HT-29 (cell line): ENCODE data around the gene NFATC1. TPM values are rescaled to one million over a fixed set of nuclear protein-coding genes. Genes with fewer than 3 reads are reported as not detected.

Source experiments
- DNase-seq: peaks from one replicate; pipeline ENCODE4 v3.0.0-alpha.2; 2015; ENCODE audit warnings: low spot score
- total RNA-seq: library from RNA; depleted of rRNA; stranded (reverse); fragments of >200 nt; shearing (Covaris generic); gene quantifications from 2 replicates; pipeline ENCODE4 v1.2.3, GENCODE V29; 2014

The NFATC1 gene
- total RNA-seq, 1 experiment from 2014 or later: not detected

DNA sequence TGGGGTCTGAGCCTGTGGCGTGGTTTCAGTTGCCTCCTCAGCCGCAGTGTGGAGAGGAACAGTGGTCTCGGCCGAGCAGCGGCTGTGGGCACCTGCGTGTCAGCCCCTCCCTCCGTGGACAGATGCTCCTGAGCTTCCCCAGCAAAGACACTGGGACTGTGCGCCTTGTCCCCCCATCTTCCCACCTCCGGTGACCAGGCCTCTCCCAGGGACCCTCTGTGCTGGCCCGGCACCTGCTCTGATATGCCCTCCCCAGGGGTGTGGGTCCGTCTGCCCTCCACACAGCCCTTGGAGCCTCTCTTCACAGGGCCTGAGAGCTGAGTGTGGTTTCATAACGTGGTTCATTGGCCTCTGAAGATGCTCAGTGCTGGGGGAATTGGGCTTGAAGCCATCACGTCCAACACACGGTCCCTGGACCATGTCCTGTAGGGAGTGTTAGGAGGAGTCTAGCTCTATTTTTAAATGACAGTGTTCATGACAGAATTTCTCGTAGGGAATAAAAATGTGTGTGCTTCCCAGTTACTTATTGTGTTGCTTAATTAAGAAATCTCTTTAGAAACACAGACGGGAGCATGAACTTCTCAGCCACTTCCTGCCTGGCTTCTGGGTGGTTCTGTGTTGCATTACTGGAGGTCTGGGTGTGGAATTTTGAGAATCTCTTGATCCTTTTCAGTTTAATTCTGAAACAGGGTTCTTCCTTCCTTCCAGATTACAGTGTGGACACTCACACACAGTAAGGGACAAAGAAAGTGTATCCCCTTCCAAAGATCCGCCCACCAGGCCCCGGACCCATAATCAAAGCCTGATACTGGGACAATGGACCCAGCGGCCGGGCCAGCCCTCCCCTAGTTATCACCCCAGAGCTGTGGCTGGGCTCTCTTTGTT, 110.7 kb downstream of the NFATC1 start:
- no peak for DNase-seq

GRCh38 chr18:79507076-79507545, 111.4 kb downstream of the NFATC1 start:
- DNase-seq: no peak

GRCh38 chr18:79507546-79508480, 112.1 kb downstream of the NFATC1 start:
- DNase-seq: no peak

DNA sequence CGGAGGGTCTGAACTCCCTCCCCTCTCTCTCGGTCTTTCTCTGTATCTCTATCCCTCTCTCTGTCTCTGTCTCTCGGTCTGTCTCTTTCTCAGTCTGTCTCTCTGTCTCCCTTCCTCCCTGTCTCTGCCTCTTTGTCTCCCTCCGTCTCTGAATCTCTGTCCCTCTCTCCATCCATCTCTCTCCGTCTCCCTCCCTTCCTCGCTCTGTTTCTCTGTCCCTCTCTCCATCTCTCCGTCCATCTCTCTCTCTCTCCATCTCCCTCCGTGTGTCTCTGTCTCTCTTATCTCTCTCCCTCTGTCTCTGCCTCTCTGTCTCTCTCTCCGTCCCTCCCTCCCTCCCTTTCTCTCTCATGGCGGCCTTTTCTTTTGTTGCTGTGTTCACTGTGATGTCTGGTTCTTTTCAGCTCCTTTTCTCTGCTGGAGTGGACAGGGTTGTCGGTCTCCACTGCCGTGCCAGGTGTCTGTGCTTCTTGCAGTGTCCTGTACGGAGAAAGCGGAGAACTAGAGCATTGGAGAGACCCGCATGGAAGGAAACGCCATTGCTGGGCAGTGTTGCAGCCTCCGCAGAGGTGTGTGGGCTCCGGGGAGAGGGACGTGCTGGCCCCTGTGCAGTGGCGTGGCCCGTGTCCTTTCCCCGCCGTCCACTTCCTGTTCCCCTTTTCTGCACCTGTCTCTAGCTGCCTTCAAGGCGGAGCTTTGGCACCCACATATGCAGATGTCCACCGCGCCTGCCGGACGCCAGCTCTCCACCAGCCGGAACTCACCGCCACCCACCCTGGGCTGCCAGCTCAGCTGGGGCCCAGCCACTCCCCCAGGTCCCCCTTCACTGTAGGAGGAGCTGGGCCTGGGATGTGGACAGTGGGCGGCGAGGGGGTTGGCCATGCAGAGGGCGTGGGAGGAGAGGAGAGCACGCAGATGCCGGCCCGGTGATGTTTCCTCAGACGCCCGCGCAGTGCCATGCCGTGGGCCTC, 113.1 kb downstream of the NFATC1 start:
- no peak for DNase-seq

GRCh38 chr18:79509536-79509930, 113.8 kb downstream of the NFATC1 start:
- DNase-seq: no peak

DNA sequence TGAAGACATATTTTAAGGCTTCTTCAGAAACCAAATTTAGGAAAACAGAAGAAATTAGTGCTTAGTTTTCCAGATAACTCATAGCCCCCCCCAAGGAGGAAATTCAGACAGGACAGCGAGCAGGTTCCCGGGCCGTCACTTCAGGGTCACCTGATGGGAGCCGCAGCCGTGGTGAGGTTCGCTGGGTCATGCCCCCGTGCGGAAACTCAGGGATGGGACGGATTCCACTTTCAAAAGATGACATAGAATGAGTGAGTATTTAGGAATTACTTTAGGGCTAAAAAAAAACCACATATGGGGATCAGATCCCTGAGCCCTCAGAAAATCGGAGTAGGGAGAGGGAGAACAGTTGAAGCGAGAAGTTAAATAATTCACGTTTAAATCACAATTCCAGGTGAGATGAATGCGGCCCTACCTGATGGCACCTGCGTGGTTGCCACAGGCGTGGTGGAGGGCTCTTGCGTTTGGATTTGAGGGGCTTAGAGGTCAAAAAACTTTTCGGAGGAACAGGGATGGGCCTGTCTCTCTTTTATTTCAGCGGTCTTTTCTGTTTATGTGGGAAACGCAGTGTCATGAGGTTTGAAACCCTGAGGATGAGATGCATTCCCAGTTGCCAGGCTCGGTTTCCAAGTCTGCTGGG, 114.4 kb downstream of the NFATC1 start:
- no peak for DNase-seq

GRCh38 chr18:79510731-79511241, 115.1 kb downstream of the NFATC1 start:
- no peak for DNase-seq

DNA sequence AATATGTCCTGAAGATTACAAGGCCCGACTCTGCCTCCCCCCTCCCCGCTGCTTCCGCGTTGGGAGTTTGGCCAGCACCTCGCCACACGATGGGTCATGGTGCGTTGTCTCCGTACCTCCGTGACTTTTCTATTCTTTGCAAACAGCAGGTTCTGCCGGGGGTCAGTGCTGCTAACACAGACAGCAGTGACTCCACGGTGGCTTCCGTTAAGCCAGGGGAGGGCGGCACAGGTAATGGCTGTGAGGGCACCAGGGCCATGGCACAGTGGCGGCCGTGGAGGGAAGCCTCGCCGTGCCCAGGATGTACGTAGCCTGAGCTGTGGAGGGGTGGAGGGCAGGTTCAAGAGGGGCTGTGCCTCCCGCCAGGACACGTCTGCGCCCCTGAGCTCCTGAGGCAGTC, 115.5 kb downstream of the NFATC1 start:
- no peak for DNase-seq

GRCh38 chr18:79511671-79512301, 116.1 kb downstream of the NFATC1 start:
- DNase-seq: no peak

DNA sequence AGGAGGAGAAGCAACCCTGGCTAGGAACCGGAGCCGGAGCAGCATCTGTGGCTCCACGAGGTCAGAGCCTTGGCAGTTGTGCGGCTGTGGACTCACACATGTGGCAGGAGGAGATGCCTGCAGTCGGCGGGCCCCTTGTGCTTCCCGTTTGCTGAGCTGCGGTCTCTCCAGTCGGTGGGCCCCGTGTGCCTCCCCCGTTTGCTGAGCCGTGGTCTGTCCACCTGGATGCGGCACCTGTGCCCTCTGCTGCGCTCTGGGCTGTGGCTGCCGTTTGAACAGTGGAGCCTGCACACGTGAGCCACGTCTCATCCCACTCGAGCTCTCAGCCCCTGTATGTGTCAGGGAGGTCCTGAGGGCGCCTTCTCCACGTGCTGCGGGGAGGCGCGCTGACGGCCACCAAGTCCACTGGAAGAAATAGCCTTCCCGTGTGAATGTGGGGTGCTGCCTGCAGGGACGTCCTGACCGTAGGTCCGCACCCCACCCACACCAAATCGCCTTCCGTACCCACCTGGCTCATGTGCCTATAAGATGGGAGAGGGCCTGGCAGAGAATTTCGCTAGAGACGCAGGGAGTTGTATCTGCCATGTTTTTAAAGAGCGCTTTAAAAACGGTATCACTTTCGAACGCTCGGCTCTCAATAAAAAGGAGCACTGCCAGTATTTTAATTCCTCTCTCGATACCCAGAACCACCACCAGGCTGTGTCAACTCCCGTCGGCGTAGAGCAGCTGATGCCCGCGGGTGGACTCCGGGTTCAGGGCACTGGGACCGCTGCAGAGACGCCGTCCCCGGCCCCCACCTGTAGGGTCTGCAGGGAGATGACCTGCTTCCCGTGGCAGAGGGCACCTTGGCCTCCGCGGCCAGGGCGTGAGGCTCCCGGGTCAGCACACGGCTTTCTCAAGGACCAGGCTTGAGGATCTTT, 117.0 kb downstream of the NFATC1 start:
- DNase-seq: no peak

DNA sequence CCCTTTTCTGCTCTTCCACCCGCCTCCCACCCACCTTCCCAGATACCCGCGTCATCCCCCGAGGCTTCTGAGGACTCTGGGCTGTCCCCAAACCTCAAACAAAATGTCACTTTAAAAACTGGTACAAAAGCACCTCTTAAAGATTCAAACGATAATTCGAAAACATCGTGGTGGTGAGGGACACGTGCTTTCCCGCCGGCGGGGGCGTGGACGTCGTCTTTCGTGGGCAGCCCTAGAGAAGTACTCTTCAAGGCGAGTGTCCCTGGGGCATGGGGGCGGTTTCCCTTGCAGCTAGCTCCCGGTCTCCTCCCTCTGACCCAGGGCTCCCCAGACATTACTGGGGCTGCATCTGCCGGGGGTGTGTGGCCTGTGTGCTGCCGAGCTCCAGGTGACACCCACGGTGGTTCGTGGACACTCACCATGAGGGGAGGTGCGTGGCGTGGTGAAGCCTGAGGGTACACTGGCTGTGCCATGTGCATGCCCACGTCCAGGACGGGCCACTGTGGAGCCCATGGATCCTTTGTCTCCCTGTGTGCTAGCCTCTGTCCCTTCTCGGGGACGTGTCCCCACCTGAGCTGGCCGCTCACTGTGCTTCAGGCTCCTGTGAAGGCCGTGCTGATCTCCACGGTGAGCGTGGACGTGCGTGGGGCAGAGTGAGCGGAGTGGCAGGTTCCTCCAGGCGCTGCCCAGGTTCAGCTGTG, 117.8 kb downstream of the NFATC1 start:
- DNase-seq: no peak

- no peak for DNase-seq
Measured at GRCh38 chr18:79515331-79515730, 119.6 kb downstream of the NFATC1 start.

GRCh38 chr18:79515944-79516351, 120.2 kb downstream of the NFATC1 start:
- DNase-seq: no peak

DNA sequence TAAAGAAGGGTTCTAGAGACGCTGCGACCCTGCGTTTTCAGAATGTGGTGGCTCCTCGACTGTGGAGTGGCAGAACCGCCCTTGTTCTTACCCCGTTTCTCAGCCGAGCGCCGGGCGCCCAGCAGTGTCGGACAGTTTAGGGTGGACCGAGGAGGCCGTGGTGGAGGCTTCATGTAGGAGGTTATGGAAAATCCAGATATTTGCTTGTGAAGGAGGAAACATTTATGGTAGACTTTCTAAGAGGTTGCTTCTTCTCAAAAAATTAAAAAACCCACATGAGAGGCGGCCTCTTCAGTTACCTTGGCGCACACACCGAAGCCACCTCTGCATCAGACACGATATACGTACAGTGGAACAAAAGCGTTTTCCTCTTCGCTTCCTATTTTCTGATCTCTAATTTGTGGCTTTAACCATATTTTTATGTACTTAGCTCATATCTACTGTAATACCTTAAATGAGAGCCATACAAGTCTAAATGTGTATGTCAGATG, 120.8 kb downstream of the NFATC1 start:
- DNase-seq: no peak

- no peak for DNase-seq
Measured at GRCh38 chr18:79517341-79517740, 121.6 kb downstream of the NFATC1 start.

DNA sequence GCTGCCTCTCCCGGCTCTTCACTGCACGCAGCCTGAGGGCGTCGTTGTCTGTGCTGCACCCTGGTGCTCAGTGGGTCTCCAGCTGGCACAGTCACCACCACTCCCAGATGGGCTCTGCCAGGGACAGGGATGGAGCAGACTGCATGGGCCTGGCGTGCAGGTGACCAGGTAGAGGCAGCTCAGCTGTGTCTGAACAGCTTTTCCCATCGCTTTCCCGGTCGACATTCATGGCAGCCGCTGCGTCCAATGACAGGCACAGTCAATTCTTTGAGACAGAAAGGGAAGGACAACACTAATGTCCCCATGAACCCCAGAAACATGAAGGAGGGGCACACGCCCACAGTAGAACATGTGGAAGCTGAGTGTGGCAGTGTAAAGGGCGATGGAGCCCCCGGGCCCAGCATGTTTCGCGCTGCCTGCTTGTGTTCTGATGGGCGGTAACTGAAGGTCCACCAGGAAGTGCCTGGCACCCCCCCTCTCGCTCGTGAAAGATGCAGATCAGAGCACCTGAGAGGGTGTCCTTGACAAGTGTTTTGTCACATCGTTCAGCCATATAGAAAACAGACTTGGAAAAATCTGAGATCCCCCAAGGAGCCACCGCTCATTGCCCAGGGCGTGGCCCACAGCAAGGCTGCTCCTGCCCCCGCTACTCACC, 122.4 kb downstream of the NFATC1 start:
- no peak for DNase-seq

DNA sequence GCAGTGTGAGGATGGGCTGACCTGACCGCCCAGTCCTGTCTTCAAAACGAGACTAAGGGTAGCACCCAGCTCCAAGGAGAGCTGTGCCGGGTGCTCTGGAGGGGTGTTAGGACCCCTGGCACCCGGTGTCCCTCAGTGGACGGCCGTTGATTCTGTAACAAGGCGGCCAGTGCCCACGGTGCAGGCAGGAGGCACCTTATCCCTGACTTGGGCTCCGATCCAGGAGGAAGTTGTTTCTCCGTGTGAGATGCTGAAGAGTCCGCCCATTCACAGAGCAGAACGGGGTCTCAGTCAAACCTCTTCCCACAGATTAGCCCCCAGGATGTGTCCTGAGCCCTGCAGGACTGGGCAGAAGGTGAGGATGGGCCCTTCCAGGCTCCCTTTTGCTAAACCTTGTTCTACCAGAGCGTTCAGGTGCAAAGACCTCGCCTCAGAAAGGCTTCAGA, 123.0 kb downstream of the NFATC1 start:
- DNase-seq: no peak
